Psoas muscle (tissue), 8 donors: ENCODE data around the gene HIVEP1. TPM values are rescaled to one million over a fixed set of nuclear protein-coding genes. Genes with fewer than 3 reads are reported as not detected.
A peak's percentile ranks its signal among the peaks of the same experiment; 100 is the strongest.

Source experiments
- ATAC-seq, 4 donors: fragments of 200-7000 bp; cut with Tn5 transposase; one replicate each; pipeline ENCODE4 v1.9.1; 2020; ENCODE audit warnings: moderate library complexity in 3 of 4, mild to moderate bottlenecking in 2 of 4
- DNase-seq, 2 donors: peaks; one replicate each; pipeline ENCODE4 v3.0.0-alpha.2; 2020
- H3K27ac ChIP-seq: fragments of 200-600 bp; one replicate; pipeline ENCODE4 v1.8.0; 2022
- H3K27me3 ChIP-seq, 3 donors: fragments of 200-600 bp in 1 of 3; one replicate each; pipeline versions ENCODE4 v1.6.1 to v1.8.0; 2013 to 2022; ENCODE audit warnings: low read length in 2 of 3, mild to moderate bottlenecking in 2 of 3, moderate library complexity in 1 of 3; ENCODE audit not compliant: insufficient read depth in 3 of 3
- H3K36me3 ChIP-seq, 2 donors: fragments of 200-600 bp in 1 of 2; one replicate each; pipeline versions ENCODE4 v1.6.1 to v1.8.0; 2013 to 2022; ENCODE audit warnings: low read depth in 1 of 2, mild to moderate bottlenecking in 1 of 2, moderate library complexity in 1 of 2; ENCODE audit not compliant: insufficient read depth in 1 of 2
- H3K4me1 ChIP-seq: fragments of 200-600 bp; one replicate; pipeline ENCODE4 v1.8.0; 2022
- H3K4me3 ChIP-seq: fragments of 200-600 bp; one replicate; pipeline ENCODE4 v1.8.0; 2022; ENCODE audit warnings: mild to moderate bottlenecking
- H3K9me3 ChIP-seq: fragments of 200-600 bp; one replicate; pipeline ENCODE4 v1.8.0; 2022
- WGBS, 3 donors: extraction: QIAGEN DNeasy Blood & Tissue Kit; methylation state at CpG; one replicate each; pipeline versions ENCODE4 v1.1.6 to v1.1.7; 2013; 5-methylcytosine and 5-hydroxymethylcytosine counted together
- intact Hi-C, 2 donors: fragments of 100-400 bp; cut with DNase I; formaldehyde crosslinking; loops; one replicate each; pipeline versions ENCODE4 v1.11.0 to v1.14.2; 2022
- polyA plus RNA-seq, 3 donors: library from polyadenylated mRNA; stranded (reverse); fragments of 200-250 nt; gene quantifications; one replicate each; pipeline ENCODE4 v1.2.3, GENCODE V29; 2013
- total RNA-seq, 4 donors: library from RNA; stranded (reverse); fragmentation: NEBNext Ultra II Directional in 2 of 4; extraction: Animal tissue kit (Norgen Biotek cat#: 25700) in 2 of 4; gene quantifications; one replicate each; pipeline versions ENCODE4 v1.2.1 to v1.2.4, GENCODE V29; 2021 to 2023
- TF ChIP-seq, protein P1 (sequence below): fragments of 200-600 bp; IDR thresholded peaks from one replicate; pipeline ENCODE4 v1.8.0; 2022; ENCODE audit warnings: antibody characterized with exemption
- donor health status: healthy with polysubstance abuse.
- donor health status: DM: no; HTN: no; CAD: no; lungs with moderate emphysema.
- donor health status: Bipolar disorder and iron deficiency.
- donor health status: healthy.
- donor health status: DM: yes; HTN: yes; CAD: no.
- donor health status: DM: no; HTN: no; CAD: no.
- donor health status: DM: no; HTN: no; CAD: no.
- donor health status: DM: yes; HTN: yes; CAD: no.

The HIVEP1 gene
- total and polyA plus RNA-seq, 7 donors: 4.0 to 13.1 (median 6.7) TPM

DNA sequence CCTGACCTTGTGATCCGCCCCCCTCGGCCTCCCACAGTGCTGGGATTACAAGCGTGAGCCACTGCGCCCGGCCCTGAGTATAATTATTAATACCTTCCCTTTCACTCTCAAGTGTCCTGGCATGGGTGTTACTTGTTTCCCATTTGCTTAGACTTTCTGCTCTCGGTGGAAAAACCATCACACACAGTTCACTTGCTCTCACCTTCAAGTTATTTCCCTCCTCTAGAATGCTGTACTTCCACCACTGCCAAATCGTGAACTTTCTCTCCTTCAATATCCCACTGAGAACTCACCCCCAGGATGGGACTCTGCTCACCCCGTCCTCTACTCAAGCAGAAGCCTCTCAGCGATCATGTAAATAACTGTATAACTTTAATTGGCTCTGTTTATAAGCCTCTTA lies 4.6 kb upstream of the HIVEP1 start:
- Histone ChIP-seq H3K4me3 (no peak overlapping the region), H3K36me3 (no peaks in the 10 kb centered on the region), H3K27me3 (no peaks in the 10 kb centered on the region), H3K27ac (peak overlapping the region; percentile 96), H3K4me1 (peaks cover 17% of the 10 kb centered on the region), H3K9me3 (no peaks in the 10 kb centered on the region)
- no peak for ATAC-seq
- no peak for DNase-seq
- TF ChIP-seq, protein P1, sequence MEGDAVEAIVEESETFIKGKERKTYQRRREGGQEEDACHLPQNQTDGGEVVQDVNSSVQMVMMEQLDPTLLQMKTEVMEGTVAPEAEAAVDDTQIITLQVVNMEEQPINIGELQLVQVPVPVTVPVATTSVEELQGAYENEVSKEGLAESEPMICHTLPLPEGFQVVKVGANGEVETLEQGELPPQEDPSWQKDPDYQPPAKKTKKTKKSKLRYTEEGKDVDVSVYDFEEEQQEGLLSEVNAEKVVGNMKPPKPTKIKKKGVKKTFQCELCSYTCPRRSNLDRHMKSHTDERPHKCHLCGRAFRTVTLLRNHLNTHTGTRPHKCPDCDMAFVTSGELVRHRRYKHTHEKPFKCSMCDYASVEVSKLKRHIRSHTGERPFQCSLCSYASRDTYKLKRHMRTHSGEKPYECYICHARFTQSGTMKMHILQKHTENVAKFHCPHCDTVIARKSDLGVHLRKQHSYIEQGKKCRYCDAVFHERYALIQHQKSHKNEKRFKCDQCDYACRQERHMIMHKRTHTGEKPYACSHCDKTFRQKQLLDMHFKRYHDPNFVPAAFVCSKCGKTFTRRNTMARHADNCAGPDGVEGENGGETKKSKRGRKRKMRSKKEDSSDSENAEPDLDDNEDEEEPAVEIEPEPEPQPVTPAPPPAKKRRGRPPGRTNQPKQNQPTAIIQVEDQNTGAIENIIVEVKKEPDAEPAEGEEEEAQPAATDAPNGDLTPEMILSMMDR: no peak
- intact Hi-C loops: no loop called here
- WGBS, 3 donors: 82 to 89% (median 84%) methylated on average over 9 of the region's 9 CpGs

DNA sequence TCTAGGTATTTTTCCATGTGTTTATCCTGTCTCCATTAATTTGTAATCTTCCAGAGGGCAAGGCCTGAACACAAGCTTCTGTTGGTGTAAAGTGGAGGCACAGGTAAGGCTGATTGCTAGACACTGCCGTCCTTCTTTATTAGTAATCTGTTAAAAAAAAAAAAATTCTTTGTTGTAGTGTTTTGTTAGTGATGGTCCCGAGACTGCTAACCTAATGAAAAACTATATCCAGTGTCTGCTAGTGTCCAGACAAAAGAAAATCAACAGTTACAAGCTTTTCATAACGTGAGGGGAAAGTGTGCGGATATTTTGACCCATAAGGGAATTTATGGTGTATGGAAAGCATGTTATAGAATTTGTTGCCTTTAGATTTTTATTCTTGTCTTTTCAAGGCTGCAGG lies 4.2 kb upstream of the HIVEP1 start:
- WGBS, 3 donors: 45 to 54% (median 46%) methylated on average over 4 of the region's 4 CpGs
- H3K27me3 ChIP-seq: no peaks in the 10 kb centered on the region
- DNase-seq (no peak), ATAC-seq (no peak)
- H3K36me3 ChIP-seq: no peaks in the 10 kb centered on the region
- H3K27ac ChIP-seq: peak overlapping the region; percentile 96
- peak overlapping the region; percentile 88 for H3K4me3 ChIP-seq
- intact Hi-C loops: no loop called here
- TF ChIP-seq, protein P1: no peak
- H3K9me3 ChIP-seq: no peaks in the 10 kb centered on the region
- H3K4me1 ChIP-seq: peaks cover 17% of the 10 kb centered on the region

DNA sequence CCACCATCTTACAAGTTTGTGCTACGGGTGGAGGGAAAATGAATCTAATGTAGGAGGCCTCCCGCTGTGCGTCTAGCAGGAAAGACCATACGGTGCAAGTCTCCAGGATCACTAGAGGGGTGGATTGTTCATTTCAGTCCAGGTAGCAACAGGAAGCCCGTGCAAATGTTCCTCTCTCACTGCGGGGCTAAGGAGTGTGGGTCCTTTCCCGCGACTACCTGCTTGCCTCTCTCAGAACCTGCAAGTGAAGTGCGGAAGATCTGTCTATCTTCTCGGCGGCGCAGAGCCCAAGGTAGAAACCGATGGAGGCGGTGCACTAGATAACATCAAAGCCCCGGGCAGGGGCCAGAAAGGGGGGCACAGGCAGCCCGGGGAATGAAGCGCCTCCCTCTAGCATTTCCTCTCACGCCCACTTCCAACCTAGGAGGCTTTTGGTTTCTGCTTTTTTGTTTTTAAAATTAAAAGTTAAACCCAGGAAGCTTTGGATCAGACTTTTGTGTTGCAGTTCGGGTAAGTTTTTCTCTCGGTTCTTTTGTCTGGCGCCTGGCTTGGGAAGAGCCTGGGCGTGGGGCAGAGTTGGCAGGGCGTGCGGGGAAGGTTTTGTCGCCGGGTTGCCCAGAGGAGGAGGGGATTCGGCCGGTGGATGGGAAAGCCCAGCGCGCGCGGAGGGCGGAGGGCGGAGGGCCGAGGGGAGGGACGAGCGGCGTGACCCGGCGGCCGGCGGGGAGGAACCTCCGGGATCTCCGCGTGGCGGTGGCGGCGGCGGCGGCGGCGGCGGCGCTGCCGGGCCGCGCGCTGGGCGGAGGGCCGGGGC lies 3.5 kb upstream of the HIVEP1 start:
- H3K27me3 ChIP-seq: no peaks in the 10 kb centered on the region
- peak overlapping the region; percentile 88 for H3K4me3 ChIP-seq
- H3K4me1 ChIP-seq: peaks cover 23% of the 10 kb centered on the region
- H3K36me3 ChIP-seq: no peaks in the 10 kb centered on the region
- no peaks in the 10 kb centered on the region for H3K9me3 ChIP-seq
- peak; percentile 88 to 92 for DNase-seq
- 0 to 1% (median 1%) methylated on average over 33 to 60 of the region's 60 CpGs for WGBS, 3 donors
- ATAC-seq: peak; percentile 45 to 63 (median 52)
- H3K27ac ChIP-seq: peak overlapping the region; percentile 96
- TF ChIP-seq, protein P1: no peak
- intact Hi-C loops: no loop called here

DNA sequence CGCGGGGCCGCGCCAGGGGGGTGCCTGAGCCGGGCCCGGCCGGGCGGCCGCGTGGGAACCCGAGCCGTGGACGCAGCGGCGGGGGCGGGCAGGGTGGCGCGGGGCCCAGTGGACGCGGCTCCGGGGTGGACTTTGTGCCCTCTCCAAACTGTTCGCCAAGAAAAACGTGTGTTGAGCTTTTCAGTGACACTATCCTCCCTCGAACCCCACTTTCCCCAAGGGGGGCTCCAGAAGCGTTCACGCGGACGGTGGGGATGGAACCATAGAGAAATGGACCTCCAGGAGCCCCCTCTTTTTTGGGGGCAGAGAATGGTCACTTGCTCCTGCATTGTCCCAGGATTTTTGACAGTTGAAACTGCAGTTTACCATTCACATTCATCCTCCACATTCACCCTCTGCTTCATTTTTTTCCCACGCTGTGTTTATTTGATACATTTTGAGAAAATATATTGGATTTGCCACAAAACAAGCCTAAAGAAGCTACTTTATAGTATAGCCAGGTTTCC lies 2.9 kb upstream of the HIVEP1 start:
- 1% methylated on average over 23 to 29 of the region's 29 CpGs for WGBS, 3 donors
- H3K36me3 ChIP-seq: no peaks in the 10 kb centered on the region
- intact Hi-C loops: no loop called here
- H3K27ac ChIP-seq: peak overlapping the region; percentile 96
- TF ChIP-seq, protein P1: no peak
- no peak for DNase-seq
- ATAC-seq: no peak
- no peaks in the 10 kb centered on the region for H3K9me3 ChIP-seq
- peaks cover 27% of the 10 kb centered on the region for H3K4me1 ChIP-seq
- peak overlapping the region; percentile 88 for H3K4me3 ChIP-seq
- H3K27me3 ChIP-seq: no peaks in the 10 kb centered on the region
